A673 (cell line): ENCODE data around the gene TAS1R1.
"Not testable (repeated sequence)": the region's sequence is repeated elsewhere in the genome, so short reads cannot be mapped to it uniquely, and the experiment has no call there.

ENCODE experiments used
- EZH2 ChIP-seq: fragments of 200-600 bp; sonication (generic); IDR thresholded peaks from 2 replicates; pipeline ENCODE4 v1.6.1; 2017; ENCODE audit warnings: borderline replicate concordance, low read depth, mild to moderate bottlenecking, mixed read lengths, antibody characterized with exemption, low read length; ENCODE audit not compliant: poor library complexity, severe bottlenecking
- TF ChIP-seq, protein P1 (sequence below): fragments of 300-800, 200-600 bp; sonication (generic); conservative IDR thresholded peaks from 2 replicates; pipeline ENCODE4 v1.5.1; 2017; ENCODE audit warnings: low read depth, mild to moderate bottlenecking, antibody characterized with exemption, low read length, moderate library complexity, mixed read lengths

GRCh38 chr1:6559161-6559560, 4.1 kb downstream of the TAS1R1 start:
- TF ChIP-seq, protein P1, sequence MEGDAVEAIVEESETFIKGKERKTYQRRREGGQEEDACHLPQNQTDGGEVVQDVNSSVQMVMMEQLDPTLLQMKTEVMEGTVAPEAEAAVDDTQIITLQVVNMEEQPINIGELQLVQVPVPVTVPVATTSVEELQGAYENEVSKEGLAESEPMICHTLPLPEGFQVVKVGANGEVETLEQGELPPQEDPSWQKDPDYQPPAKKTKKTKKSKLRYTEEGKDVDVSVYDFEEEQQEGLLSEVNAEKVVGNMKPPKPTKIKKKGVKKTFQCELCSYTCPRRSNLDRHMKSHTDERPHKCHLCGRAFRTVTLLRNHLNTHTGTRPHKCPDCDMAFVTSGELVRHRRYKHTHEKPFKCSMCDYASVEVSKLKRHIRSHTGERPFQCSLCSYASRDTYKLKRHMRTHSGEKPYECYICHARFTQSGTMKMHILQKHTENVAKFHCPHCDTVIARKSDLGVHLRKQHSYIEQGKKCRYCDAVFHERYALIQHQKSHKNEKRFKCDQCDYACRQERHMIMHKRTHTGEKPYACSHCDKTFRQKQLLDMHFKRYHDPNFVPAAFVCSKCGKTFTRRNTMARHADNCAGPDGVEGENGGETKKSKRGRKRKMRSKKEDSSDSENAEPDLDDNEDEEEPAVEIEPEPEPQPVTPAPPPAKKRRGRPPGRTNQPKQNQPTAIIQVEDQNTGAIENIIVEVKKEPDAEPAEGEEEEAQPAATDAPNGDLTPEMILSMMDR, result not testable (repeated sequence)
- not testable (repeated sequence) for TF ChIP-seq EZH2
